HG03097 (cell line): ENCODE results near the gene IGFALS.

Experiments
- ATAC-seq: cut with Tn5 transposase; IDR thresholded peaks from one replicate; pipeline ENCODE4 v1.9.1; 2021; ENCODE audit not compliant: unreplicated experiment, low FRiP score

IGFALS gene

GRCh38 chr16:1778200-1779179, 15.0 kb downstream of the IGFALS start:
- ATAC-seq: no peak

DNA sequence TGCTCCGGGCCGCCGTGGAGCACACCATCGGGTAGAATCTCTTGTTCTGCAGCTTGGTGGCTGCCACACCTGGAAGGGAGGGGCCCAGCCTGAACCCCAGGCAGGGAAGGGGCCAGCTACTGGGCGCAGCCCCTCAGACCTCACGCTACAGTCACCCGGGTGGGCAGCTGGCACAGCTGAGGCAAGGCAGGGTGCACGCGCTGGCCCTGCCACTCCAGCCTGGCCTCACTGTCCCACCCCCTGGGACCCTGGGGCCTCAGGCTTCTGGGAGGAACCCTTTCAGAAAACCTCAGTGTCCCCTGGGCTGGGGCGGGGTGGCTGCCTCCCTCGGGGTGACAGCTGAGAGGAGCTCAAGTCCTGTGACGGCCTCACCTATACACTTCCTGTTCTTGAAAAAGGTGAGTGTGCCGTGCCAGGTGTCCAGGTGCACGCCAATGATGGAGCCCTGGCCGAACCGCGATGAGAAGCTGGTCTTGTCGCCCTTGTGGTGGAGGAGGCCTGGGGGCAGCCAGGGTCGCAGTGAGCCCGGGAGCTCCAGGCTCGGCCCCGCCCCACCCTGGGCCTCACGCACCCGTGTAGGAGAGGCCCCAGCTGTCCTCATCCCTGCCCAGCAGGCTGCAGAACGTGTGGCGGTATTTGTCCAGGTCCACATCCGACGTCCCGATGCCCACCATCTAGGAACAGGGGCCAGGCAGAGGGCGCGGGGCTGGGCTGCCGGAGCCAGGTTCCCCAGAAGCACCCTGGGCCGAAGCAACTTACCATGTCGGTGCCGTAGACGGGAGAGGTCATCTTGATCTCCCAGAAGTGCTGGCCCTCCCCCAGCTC, 15.9 kb downstream of the IGFALS start:
- no peak for ATAC-seq

DNA sequence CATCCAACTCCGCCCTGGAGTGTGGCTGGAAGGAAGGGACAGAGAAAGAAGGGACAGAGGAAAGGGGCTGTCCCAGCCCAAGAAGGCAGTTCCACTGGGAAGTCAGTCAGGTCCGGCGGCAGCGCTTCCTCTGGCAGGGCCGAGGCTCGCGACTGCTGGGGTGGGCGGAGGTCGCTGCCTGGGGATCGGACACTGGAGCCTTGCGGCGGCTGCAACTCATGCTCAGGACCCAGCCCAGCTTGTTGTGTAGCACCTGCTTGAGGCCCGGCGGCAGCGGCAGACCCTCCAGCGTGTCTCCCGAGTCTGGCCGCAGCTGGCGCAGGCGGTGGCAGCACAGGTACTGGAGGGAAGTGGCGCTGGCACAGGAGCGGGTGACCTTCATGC, 16.5 kb downstream of the IGFALS start:
- ATAC-seq: no peak

GRCh38 chr16:1776672-1776955, 16.9 kb downstream of the IGFALS start:
- ATAC-seq: no peak

- ATAC-seq: no peak
These were observed 17.4 kb downstream of the IGFALS start for GRCh38 chr16:1775846-1776671.

DNA sequence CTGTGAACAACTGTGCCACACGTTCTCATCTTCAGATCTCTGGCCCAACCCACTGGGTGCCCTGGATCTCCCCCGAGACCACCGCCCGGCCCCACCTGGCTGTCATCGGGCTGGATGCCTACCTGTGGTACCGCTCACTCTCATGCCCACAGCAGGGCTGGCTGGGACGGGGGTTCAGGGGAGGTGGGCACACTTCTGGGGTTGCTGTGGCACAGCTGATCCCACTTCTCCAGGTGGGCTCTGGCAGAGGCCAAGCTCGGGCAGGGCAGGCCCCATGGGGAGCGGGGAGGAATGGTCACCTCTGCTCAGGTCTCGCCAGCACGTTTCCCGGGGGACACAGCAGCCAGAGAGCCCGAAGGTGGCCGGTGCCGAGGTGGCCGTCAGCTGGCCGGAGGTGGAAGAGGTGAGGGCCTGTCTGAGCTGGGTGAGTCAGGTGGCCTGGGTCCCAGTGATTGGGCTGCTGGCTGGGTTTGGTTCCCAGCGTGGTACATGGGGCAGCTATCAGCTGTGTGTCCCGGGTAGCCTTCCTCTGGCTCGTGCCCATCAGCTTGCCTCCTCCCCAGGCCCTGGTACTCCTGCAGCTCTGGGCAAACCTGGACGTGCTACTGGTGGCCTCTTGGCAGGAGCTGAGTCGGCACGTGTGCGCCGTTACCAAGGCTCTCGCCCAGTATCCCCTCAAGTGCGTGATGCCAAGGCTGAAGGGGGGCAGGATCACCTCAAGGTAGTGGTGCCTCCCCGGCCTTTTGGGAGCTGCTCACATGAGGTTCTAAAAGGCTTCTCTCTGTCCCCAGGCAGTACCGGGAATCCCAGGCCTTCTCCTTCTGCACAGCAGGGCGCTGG, 18.3 kb downstream of the IGFALS start:
- no peak for ATAC-seq

GRCh38 chr16:1774448-1774780, 19.1 kb downstream of the IGFALS start:
- ATAC-seq: no peak

GRCh38 chr16:1773703-1774447, 19.6 kb downstream of the IGFALS start:
- peak; percentile 15 for ATAC-seq

GRCh38 chr16:1772908-1773702, 20.4 kb downstream of the IGFALS start, which contains the start of gene MRPS34:
Gene MRPS34, minus strand, starts transcription at chr16:1773134. Its CDS starts 15 bp downstream, at chr16:1773119.
- peak; percentile 46 for ATAC-seq

DNA sequence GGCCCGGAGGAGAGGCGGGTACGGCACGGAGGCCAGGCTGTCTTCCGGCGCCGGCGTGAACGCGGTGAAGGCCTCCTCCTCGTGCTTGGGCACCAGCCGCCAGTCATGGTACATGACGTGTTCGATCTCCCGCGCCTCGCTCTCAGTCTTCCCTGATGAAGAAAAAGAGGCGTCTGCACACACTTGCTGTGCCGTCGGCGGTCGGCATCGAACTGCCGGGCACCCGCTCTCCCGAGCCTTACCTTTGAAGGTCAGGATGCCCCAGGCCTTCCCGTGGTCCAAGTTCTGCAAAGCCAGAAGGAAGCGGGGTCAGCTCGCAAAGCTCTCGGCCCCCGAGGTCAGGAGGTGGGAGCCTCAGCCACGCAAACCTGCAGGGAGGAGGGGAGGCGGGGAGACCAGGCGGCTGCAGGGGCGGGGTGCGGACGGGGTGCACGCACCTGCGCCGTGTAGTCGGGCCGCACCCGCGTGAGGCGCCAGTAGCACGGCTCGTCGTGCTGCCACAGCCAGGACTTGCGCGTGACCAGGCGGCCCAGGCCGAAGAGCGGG, 21.1 kb downstream of the IGFALS start, which contains the start of gene EME2:
Gene EME2, plus strand, starts transcription at position 449 of the 546 bp plus-strand sequence. CDS start 418 bp downstream, outside the sequence.
- ATAC-seq: no peak

GRCh38 chr16:1771864-1772361, 21.6 kb downstream of the IGFALS start:
- no peak for ATAC-seq

GRCh38 chr16:1771188-1771863, 22.2 kb downstream of the IGFALS start, which contains the start of gene NME3:
Gene NME3, minus strand, starts transcription at chr16:1771543. Its CDS starts 9 bp downstream, at chr16:1771534.
- no peak for ATAC-seq

DNA sequence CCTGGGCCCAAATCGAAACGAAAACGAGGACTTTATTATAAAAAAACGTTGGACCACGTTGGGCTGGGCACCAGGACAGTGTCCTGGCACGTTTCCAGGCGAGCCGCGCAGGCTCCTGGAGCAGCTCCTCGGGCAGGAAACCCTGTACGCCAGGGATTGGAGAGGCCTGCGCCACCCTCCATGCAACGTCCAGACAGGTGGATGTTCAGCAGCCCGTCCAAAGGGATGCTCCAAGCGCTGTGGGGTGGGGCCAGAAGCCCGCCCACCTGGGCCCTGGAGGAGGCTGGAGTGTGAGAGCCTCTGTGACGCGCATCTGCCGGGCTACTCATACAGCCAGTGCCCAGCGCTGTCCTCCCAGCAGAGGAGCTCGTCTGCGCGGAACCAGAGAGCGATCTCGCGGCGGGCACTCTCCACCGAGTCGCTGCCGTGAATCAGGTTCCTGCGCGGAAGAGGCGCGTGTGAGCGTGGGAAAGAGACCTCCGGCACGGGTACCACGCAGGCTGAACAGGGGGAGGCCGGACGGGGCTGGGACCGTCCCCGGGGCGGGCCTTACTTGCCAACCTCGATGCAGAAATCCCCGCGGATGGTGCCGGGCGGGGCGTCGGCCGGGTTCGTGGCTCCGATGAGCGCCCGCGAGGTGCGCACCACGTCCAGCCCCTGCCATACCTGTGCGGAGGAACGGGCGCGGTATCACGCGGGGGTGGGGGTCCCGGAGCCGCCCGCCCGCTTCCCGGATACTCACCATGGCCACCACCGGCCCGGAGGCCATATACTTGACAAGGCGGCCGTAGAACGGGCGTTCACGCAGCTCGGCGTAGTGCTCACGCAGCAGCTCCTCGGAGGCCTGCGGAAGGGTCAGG, 22.9 kb downstream of the IGFALS start:
- ATAC-seq: no peak

- no peak for ATAC-seq
These were observed 23.9 kb downstream of the IGFALS start for GRCh38 chr16:1769402-1770300.

DNA sequence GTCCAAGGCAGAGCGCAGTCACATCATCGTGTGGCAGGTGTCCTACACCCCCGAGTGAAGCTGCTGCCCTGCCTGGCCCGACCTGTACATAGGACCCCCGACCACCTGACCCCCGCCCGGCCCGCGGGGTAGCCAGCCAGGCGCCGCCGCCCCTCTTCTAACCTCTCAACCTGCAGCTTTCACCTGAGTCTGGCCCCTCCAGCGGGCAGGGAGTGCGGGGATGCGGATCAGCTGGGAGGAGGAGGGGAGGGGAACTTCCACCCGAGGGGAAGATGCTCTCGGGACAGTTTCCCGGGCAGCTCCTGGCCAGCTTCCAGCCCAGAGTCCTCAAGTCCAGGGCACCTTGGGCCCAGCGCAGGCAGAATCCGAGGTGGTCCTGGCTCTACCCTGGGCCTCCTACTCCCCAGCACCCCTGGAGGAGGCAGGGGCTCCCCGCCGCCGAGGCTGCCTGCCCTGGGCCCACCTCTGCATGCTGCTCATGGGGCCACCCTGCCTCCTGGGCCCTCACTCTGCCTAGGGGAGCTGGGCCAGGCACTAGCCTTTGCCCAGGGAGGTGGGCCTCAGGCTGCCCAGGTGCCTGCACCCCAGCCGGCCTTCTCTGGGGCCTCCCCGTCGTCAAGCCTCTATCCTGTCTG, 24.6 kb downstream of the IGFALS start:
- ATAC-seq: no peak
